Fibroblast of skin of left quadriceps (primary cell): ENCODE data around the gene KRT6C.
"Not testable (repeated sequence)": the region's sequence is repeated elsewhere in the genome, so short reads cannot be mapped to it uniquely, and the experiment has no call there.

ENCODE experiments used
- DNase-seq, 2 experiments: peaks; one replicate each; pipeline ENCODE4 v3.0.0-alpha.2; 2013; ENCODE audit warnings: low read depth in 2 of 2

KRT6C gene

DNA sequence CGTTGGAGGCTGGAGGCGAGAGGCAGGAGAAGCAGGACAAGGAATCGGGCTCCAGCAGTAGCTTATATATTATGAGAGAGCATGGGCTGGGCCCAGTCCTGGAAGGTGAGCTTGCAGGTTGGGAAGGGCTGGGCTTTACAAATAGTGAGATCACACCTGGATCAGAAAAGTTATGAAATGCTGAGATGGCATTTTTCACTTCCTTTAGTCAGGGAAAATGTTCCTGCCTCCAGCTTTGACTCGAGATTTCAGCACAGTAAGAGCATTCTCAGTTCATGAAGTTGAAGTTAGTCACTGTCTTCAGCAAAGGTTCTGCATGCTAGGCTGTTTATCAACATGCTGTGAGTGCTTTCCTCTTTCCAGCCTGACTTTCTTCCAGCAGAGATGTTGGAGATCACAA lies at the start of gene KRT6C:
TSS of gene KRT6C (minus strand) at position 38 of the 400 bp plus-strand sequence. CDS start 68 bp downstream, outside the sequence.
- no peak for DNase-seq

DNA sequence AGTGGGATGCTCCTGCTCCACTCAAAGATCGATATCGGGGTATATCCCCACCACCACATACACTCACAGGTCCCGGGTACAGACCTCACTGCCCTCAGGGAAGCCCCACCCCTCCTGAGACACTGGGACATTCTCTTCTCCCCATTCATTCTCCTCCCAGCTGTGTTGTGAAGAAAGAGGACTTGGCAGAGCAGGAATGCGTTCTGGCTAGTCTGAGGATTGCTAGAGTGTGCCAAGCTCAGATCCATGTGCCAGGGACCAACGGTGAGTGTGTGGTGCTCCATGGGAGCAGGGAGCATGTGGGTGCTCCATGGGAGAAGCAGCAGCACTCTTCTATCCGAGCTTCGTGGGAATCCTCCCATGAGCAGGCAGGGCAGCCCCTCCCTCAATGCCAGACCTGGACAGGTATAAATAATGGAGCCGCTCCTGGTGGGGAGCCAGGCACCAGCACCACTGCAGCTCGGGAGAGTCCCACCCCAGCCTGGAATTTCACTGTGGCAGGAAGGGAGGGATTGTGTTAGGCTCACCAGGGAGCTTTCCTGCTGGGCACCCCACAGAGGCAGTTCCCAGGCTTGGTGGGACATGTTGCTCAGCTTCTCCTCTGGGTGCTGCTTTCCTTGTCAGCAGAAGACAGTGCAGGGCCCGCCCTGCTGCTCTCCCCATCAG lies 48.9 kb upstream of the KRT6C start:
- DNase-seq = no peak

DNA sequence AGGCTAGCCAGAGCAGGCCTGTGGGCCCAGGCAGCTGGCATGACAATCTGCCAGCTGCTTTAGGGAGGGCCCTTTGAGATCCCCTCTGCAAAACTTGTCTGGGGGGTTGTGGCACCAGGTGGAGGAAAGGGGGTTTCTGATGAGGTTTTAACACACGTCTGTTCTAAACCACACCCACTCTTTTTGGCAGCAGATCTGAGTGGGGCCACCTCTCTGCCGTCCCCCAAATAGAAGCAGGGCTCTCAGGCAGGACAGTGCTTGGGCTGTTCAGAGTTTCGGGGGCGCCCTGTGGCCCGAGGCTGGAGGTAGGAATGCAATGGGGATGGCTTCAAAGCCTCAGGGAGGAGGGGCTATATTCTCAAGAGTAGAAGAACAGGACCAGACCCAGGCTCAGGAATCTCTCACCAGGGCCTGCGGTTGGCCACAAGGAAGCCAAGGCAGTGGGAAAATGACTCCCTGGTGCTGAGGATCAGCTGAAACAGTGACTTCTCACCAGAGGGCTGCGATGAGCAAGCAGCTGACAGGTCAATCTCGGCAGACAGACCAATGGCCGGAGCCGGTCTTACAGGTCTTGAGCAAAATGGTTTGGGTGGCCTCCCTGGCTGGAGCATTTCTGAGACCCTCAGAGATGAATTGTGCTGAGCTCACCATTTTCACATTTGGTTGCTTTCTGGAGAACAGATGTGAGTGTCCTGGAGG lies 48.1 kb upstream of the KRT6C start:
- peak; percentile 11 to 20 for DNase-seq

DNA sequence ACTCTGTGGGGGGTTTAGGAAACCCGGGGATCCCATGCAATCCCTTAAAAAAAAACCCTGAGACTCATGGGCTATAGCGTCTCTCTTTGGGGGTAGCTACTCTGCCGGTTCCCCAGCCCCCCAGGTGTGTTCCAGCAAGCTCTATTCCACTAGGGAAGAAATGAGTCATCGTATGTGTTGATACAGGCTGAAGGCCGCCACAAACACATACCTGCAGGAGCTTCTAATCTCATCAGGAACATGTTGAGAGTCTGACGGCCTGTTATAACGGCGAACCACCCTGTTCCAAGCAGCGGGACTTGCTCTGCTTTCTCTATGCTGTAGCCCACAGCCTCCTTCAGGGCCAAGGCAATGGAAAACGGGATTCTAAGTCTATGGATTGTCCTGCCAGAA lies 47.6 kb upstream of the KRT6C start:
- DNase-seq = no peak

DNA sequence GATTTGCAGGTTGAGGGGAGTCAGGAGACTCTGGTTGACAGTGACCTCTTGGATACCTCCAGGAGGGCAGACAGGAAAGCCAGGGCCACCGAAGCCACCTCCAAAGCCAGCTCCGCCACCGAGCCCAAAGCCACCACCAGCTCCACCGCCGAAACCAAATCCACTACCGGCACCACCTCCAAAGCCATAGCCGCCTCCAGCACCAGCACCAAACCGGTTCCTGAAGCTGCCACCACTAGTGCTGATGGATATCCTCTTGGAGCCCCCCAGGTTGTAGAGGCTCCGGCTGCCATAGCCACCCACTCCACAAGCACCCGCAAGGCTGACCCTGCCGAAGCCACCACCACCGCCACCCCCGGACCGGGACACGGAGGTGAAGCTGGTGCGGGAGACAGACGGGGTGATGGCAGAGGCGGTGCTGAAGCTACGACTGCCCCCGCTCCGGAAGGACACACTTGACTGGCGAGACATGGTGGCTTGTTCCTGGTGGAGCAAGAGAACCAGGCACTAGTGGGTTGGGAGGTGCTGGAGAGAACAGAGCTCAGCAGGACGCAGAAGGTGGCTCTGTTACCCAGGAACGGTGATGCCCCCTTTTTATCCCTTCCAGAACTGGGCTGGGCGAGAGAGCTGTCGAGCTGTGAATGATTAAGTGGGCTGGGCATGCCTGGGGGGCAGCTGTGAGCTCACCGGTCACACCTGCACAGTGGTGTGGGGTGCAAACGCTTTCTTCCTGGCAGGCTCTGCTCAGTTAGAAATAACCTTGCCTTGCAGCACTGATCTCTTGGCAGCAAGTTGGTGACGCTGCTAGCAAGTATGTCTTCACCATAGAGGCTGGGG lies 46.4 kb upstream of the KRT6C start, which contains the start of gene KRT5:
TSS of gene KRT5 (minus strand) at position 569 of the 837 bp plus-strand sequence. CDS start at position 471, 98 bp downstream.
- no peak for DNase-seq

DNA sequence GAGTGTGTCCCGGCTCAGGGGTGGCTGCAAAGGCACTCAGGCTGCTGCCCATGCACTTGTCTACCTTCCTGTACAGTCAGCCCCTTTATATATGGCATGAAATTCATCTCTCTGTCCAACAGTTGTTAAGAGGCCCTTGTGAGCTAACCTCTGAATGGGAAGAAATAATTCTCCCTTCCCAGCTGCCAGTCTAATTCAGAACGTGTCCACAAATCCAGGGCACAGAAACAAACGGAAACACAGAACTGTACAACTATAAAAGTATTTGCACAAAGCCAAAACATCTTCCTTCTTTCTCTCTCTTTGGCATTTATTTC lies 45.7 kb upstream of the KRT6C start:
- no peak for DNase-seq

DNA sequence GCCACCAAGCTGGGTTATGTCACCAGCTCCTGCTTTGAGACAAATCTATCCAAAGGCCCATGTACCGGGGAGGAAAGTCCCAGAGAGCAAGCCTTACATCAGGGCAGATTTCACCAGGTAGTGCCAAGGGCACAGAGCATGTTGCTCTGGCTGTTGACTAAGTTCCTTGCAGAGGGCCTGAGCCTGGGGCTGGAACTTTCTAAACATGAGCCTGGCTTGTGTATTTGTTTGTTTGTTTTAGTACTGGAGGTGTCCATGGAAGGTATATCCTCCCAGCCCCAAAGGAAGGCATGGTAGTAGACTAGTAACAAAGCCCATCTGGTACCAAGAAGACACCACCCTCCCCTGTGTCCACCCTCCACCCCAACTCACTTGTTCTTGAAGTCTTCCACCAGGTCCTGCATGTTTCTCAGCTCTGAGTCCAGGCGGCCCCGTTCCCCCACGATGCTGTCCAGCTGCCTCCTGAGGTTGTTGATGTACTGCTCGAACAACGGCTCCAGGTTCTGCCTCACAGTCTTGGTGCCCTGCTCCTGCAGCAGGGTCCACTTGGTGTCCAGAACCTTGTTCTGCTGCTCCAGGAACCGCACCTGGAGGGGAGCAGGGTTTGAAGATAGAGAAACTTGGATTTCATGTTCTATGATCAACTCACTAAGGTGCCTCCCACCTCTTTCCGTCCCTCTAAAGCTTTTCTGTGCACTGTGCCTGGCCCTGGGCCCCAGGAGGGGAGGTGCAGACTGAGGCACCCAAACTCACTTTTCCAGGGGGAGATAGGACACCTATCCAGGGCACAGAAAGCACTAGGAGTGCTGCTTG lies 45.2 kb upstream of the KRT6C start:
- DNase-seq = no peak

DNA sequence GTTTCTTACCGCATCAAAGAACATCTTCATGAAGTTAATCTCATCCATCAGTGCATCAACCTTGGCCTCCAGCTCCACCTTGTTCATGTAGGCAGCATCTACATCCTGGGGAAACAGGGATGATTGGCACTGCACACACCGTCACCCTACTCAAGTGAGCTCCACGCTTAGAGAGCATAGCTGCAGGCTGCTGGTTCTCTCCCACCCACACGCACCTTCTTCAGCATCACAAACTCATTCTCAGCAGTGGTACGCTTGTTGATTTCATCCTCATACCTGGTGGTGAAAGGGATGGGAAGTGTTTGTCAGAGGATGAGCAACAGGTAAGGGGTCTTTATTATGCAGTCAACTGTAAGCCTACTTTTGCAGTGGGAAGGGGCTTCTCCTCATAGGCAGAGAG lies 44.3 kb upstream of the KRT6C start:
- no peak for DNase-seq

DNA sequence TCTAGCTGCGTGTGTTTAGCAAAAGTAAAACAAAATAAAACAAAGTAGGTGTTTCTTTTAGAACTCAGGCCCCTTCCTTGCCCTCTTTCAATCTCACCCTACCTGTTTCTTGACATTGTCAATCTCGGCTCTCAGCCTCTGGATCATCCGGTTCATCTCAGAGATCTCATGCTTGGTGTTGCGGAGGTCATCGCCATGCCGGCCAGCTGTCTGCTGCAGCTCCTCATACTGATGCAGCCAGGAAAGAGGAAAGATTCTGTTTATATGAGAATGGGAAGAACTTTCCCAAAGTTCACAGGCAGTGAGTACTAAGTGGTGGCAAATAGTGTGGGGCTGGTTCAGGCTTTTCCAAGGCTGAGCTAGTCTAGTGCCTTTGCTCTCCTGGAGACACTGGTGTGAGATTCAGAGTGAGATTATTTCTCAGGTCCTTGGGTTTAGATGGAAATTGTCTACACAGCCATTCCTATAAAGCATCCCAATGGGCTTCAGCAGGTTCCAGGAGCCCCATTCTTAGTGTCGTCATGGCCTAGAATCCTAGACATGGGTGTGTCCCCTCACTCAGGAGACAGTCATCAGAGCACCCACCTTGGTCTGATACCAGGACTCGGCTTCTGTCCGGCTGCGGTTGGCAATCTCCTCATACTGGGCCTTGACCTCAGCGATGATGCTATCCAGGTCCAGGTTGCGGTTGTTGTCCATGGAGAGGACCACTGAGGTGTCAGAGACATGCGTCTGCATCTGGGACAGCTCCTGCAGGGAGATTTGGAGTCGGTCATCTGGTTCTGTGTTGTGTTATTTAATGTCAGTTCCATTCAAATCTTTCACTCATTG lies 43.6 kb upstream of the KRT6C start:
- no peak for DNase-seq

DNA sequence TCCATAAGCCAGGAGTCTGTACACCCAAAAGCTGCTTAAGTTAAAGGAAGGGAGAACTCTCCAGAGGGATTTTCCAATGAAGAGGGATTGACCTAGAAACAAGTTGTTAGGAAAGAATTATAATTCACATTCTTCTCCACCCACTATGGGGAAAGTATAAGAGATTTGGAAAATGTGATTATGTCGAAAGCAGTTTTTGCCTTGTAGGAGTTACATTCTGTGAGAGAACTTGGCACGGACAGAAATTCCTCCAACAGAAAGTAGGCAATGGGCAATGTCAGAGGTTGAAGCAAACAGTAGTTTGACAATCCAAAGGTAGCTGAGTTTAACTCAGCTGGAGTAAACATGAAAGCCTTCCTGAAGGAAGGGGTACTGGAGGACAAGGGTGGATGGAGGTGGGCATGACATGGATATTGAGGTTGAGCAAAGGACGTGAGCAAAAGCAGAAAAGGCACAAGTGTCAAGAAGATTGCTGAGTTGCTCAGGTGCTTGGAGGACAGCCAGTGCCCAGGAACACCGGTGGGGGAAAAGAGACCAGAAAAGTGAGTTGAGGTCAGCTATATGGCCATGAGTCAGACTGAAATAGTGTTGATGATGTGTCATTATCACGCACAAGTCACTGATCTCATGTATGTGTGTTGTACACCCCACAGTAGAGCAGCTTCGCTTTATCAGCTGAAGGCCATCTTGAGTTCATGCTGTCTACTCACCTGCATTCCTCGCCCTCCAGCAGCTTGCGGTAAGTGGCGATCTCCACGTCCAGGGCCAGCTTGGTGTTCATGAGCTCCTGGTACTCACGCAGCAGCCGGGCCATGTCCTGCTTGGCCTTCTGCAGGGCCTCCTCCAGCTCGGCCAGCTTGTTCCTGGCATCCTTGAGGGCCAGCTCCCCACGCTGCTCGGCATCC lies 42.6 kb upstream of the KRT6C start:
- DNase-seq = no peak

DNA sequence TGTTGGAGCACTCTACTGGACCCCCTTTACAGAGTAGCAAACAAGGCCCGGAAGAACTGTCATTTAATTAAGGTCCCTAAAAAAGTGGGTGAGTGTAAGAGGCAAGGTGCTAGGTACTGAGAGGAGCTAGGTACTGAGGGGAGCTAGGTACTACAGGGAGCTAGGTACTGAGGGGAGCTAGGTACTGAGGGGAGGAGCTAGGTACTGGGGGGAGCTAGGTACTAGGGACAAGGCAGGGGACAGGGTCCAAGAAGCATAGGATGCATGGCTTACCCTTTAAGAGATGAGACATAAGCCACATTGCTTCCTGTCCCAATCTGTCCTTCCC lies 41.7 kb upstream of the KRT6C start:
- no peak for DNase-seq

DNA sequence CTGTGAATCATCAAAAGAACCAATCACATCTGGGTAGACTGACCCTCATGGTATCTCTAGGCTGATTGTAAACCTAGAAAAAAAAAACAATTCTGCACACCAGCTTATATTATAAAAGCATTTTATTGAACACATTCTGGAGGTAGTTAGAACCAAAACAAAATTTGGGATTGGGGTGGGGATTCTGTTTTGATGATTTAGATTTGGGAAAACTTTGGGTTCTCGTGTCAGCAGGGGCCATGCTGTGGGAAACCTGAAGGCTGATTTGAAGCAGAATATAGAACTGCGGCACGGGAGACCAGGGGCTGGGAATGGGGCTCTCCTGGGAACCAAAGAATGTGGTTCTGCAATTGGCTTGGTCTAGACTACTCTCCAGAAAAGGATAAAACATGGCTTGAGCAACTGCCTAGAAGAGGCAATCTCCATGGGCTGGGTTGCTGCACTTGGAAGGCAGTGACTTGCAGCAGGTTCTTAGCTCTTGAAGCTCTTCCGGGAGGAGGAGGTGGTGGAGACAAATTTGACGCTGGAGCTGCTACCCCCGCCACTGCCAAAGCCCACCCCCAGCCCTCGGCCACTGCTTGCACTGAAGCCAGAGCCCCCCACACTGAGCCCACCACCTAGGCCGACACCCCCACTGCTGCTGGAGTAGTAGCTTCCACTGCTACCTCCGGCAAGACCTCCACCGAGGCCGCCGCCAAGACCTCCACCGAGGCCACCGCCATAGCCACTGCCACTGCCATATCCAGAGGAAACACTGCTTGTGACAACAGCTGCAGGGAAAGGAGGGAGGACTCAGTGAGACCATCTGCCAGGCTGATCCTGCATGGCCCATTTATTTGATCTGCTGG lies 41.1 kb upstream of the KRT6C start:
- no peak for DNase-seq

DNA sequence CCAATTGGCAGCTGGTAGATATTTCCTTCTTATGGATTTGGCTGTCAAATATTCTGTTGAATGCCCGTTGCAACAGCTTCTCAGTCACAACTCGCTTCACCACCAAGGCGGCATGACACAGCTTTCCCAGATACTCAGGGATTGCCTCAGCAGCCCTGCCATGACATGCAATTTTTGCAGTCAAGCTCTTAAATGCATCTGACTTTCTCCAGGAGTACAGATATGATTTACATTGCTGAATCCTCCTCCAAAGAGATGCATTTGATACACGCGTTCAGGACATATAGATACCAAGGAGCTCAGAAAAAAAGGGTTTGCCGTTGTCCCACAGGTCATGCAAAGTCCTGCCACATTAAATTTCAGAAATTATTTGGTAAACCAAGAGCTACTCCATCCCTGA lies 40.1 kb upstream of the KRT6C start:
- DNase-seq = no peak

DNA sequence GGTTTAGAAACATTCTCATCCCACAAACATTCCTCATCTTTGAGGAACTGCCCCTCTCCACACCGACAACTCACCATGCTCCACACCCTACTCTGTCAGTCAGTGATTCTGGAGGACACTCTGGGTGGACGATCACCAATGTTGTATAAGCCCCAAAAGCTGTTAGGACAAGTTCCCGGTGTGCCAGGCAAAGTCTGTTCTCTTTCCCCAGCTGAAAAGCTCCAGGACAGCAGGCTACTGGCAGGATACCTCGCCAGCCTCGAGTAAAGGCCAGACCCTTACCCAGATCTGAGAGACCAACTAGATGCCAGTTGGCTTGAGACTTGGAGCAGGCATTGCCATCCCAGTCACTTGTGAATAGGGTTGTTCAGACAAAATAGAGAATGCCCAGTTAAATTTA lies 34.6 kb upstream of the KRT6C start:
- DNase-seq = no peak

DNA sequence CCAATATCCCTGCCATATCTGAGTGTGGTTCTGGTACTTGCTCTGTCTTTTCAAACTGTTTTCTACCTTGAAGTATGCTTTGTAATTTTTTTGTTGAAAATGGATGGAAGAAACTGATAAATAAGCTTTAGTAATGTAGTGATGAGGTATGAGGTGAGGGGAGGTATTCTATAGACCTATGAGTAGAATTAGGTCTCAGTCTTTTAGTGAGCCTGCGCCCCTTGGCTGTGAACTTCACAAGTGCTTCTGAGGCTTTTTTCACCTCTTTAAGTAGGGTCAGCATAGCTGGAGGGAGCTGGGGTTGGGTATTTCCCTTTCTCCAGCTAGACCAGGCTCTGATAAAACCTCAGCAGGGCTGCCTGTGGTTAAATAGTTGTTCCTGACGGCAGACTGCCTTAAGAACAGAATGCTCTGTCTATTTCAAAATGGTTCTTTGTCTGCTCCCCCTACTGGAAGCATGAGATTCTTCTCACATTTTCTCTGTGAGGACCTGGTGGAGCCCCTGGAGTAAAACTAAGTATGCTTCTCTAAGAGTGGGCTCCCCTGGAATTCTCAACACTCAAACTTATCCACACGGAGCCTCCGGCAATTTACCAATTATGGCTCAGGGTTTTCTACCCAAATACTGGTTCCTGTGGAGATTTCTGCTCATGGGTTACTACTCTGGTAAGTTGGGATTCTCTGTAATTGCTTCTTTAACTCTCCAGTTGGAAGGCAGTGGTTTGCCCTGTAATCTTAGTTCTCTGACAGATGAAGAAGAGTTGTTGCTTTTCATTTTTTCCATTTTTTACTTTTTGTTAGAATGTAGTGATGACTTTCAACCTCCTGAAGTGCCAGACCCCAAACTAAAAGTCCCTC lies 33.5 kb upstream of the KRT6C start:
- DNase-seq = peak; percentile 27 to 29

DNA sequence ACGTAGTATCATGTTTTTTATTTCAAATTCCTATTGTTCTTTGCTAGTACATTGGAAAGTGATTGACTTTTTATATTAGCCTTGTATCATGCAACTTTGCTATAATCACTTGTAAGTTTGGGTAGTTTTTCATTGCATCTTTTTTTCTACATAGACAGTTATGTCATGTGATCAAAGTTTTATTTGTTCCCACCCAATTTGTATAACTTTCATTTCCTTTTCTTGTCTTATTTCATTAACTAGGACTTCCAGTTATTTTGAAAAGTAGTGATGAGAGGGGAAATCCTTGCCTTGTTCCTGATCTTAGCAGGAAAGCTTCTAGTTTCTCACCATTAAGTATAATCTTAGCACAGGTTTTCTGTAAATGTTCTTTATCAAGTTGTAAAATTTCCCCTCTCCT lies 29.3 kb upstream of the KRT6C start:
- DNase-seq = no peak

DNA sequence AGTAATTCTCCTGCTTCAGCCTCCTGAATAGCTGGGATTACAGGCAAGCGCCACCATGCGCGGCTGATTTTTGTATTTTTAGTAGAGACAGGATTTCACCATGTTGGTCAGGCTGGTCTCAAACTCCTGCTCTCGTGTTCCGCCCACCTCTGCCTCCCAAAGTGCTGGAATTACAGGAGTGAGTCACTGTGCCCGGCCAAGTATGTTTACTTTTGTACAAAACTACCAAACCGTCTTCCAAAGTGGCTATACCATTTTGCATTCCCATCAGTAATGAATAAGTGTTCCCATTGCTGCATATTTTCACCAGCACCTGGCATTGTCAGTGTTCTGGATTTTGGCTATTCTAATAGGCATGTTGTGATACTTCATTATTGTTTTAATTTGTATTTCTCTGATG lies 27.9 kb upstream of the KRT6C start:
- no peak for DNase-seq

DNA sequence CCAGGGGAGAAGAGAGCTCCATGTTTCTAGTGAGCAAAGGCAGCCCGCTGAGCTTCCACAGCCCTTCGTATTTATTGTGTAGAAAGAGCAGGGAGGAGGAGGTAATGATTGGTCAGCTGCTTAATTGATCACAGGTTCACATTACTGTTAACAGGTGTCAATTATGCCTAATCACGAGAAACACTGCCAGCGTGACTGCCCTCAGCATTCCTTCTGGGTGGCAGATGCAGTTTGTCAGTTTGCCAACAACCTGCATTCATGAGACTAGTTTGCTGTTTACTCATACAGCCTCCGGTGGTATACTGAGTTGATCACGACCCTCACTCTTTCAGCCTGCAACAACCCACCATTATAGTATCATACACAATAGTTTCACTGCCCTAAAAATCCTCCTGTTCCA lies 27.0 kb upstream of the KRT6C start:
- not testable (repeated sequence) for DNase-seq
